RWPE1 (cell line): ENCODE measurements around the gene ZNF790.
A peak's percentile ranks its signal among the peaks of the same experiment; 100 is the strongest.

Experiments
- CTCF ChIA-PET: fragments of 350-600 bp; sonication (Branson Sonifier 250); formaldehyde crosslinking; extraction: SDS; loops from one replicate; lab custom pipeline; 2021; lab: Yijun Ruan, JAX
- POLR2A ChIA-PET: fragments of 400-600 bp; formaldehyde crosslinking; extraction: SDS; loops from one replicate; lab custom pipeline; 2020; ENCODE audit warnings: antibody characterized with exemption; ENCODE audit not compliant: low non-redundant PET; lab: Yijun Ruan, JAX
- DNase-seq: peaks from one replicate; pipeline ENCODE4 v3.0.0; 2012; ENCODE audit warnings: low spot score
- H3K27ac ChIP-seq: fragments of 450-650 bp; 2 replicates; pipeline ENCODE4 v1.5.1; 2017
- TF ChIP-seq, protein P1 (sequence below): fragments of 450-650 bp; conservative IDR thresholded peaks from 2 replicates; pipeline ENCODE4 v1.5.1; 2017; ENCODE audit warnings: low read depth, mild to moderate bottlenecking

ZNF790 gene

DNA sequence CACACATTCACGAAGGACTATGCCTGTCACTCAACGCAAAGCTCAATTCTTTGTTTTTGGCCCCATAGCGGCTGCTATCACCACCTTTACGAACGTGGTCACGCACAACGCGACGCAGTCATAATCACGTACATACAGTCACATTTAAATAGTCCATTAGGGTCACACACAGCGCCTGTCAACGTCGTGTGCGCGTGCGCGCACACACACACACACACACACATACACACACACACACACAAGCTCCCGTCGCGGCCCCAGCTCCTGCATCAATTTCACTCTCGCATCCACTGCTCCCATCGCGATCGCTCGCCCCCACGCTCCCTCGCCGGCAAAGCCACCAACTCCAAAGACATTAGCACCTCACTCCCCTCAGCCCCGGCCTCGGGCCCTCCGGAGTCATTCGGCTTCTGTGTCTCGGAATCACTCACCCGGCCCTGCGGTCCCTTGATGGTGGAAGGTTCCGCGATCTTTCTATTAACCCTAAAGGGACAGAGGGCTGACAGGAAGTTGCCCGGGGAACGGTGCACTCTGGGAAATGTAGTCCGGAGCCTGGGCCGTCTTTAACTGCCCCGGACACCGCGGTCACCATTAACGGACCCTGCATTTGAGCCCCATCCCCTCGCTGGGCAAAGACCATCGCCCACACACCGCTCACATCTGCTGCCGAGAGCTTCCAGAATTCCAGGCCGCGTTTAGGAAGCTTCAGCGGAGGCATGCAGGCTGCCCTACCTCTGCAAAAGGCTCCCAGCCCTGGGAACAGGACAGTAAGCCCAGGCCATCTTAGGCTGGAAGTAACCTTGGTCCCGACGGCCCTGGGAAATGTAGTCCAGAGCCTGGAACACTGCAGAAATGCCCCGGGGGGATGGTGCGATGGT is at the start of gene ZNF790:
Gene ZNF790, minus strand, starts transcription at position 482 of the 878 bp plus-strand sequence. CDS start 12,768 bp downstream, outside the sequence.
- CTCF ChIA-PET = no interaction called here
- peak within 1 kb of the TSS; percentile 85 for H3K27ac ChIP-seq
- POLR2A ChIA-PET = interaction anchor here (0.5 to 0.9 kb wide), 4 partner anchors 10 to 431 kb away, joined by 4 to 11 read pairs (median 4); partner anchors contain the start of gene ZNF345
- TF ChIP-seq, protein P1, sequence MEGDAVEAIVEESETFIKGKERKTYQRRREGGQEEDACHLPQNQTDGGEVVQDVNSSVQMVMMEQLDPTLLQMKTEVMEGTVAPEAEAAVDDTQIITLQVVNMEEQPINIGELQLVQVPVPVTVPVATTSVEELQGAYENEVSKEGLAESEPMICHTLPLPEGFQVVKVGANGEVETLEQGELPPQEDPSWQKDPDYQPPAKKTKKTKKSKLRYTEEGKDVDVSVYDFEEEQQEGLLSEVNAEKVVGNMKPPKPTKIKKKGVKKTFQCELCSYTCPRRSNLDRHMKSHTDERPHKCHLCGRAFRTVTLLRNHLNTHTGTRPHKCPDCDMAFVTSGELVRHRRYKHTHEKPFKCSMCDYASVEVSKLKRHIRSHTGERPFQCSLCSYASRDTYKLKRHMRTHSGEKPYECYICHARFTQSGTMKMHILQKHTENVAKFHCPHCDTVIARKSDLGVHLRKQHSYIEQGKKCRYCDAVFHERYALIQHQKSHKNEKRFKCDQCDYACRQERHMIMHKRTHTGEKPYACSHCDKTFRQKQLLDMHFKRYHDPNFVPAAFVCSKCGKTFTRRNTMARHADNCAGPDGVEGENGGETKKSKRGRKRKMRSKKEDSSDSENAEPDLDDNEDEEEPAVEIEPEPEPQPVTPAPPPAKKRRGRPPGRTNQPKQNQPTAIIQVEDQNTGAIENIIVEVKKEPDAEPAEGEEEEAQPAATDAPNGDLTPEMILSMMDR = no peak
- peak; percentile 79 for DNase-seq

DNA sequence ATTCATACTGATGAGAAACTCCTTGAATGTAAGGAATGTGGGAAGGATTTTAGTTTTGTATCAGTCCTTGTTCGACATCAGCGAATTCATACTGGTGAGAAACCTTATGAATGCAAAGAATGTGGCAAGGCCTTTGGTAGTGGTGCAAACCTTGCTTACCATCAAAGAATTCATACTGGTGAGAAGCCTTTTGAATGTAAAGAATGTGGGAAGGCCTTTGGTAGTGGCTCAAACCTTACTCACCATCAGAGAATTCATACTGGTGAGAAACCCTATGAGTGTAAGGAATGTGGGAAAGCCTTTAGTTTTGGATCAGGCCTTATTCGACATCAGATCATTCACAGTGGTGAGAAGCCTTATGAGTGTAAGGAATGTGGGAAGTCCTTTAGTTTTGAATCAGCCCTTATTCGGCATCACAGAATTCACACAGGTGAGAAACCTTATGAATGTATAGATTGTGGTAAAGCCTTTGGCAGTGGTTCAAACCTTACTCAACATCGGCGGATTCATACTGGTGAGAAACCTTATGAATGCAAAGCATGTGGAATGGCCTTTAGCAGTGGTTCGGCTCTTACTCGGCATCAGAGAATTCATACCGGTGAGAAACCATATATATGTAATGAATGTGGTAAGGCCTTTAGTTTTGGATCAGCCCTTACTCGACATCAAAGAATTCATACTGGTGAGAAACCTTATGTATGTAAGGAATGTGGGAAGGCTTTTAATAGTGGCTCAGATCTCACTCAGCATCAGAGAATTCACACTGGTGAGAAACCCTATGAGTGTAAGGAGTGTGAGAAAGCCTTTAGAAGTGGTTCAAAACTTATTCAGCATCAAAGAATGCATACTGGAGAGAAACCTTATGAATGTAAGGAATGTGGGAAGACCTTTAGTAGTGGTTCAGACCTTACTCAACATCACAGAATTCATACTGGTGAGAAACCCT is 39.1 kb upstream of the ZNF790 start:
- no peak overlapping the region for H3K27ac ChIP-seq
- TF ChIP-seq, protein P1 = no peak
- ChIA-PET CTCF (no interaction called here), POLR2A (no interaction called here)
- no peak for DNase-seq

GRCh38 chr19:36851898-36852297 is 13.7 kb upstream of the ZNF790 start:
- CTCF ChIA-PET = no interaction called here
- POLR2A ChIA-PET = no interaction called here
- no peak overlapping the region for H3K27ac ChIP-seq
- no peak for DNase-seq
- TF ChIP-seq, protein P1 = no peak

GRCh38 chr19:36850559-36851442 is 12.6 kb upstream of the ZNF790 start, which contains the start of gene ZNF345:
Gene ZNF345 (plus strand): TSS chr19:36850876. CDS start chr19:36876831, 25,955 bp downstream.
- ChIA-PET POLR2A (interaction anchor here (0.9 to 1.3 kb wide), 2 partner anchors 13 to 367 kb away, joined by 3 to 4 read pairs; partner anchors contain the start of gene ZNF383), CTCF (interaction anchor here (1.2 kb wide), 1 partner anchor 30 kb away, joined by 3 read pairs; no protein-coding TSS in a partner anchor)
- peak within 1 kb of the TSS; percentile 75 for H3K27ac ChIP-seq
- TF ChIP-seq, protein P1 = no peak
- peak; percentile 81 for DNase-seq

DNA sequence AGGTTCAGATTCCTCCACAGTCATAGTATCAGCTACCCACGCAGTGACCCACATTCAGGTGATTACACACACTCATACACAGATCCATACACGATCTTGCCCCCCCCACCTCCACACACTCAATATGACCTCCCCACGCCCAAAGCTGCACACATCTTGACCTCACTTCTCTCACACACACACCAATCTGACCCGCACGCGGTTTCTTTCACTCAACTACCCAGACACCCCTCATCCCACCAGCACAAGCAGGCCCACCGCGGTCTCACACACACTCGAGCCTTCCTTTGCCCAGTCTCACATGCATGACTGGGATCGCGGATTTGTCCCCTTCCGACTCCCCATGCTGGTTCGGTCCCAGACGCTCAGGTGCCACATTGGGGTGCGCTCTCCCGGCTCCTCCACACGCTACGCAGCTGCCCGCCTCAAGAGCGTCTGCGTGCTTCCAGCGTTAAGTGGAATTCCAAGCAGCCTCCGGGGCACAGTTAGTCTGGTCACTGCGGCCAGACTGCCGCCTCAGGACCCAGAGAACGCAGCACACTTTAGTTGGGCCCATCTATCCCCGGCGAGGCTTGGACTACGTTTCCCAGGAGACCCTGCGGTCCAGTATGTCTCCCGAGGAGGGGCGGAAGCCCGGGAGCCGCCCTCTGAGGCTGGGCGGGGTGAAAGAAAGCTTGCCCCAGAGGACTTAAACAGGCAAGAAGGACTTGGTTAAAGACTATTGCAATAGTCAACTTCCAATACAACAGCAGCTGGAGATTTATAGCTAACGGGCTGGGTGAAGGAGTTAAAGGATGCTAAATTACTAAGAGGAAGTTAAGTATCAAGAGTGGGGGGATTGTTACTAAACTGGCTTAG is 11.7 kb upstream of the ZNF790 start:
- peak overlapping the region; percentile 75 for H3K27ac ChIP-seq
- POLR2A ChIA-PET = interaction anchor here (0.7 to 1.3 kb wide), 3 partner anchors 12 to 478 kb away, joined by 3 to 4 read pairs (median 3); partner anchors contain the start of gene ZNF383
- DNase-seq = peak; percentile 82
- TF ChIP-seq, protein P1 = no peak
- CTCF ChIA-PET = interaction anchor here (1.2 kb wide), 1 partner anchor 31 kb away, joined by 3 read pairs; no protein-coding TSS in a partner anchor
